ENCODE data around the gene CDHR1. TPM values are rescaled to one million over a fixed set of nuclear protein-coding genes. Genes with fewer than 3 reads are reported as not detected.

Gene CDHR1
- total and polyA plus RNA-seq, 2 experiments from 2014 or later: 3.2 to 6.6 TPM

DNA sequence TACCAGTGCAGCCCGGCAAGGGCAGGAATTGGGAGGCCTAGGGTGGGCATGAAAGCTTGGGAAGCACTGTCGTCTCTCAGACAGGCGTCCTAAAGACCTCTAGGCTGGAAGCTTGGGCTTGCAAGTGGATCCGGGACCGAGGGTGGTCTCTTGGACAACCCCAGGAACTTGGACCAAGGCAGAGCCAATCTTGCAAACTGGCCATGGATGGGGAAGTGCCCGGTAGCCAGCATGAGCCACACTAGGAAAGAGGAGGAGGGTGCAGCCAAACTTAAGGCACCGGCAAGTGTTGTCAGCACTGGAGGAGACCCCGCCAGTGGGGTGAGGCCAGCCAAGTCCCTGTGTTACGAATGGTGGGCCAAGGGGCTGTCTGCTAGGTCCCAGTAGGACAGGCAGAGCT is 22.5 kb downstream of the CDHR1 start:
- no peaks in the 10 kb centered on the region for H3K27me3 ChIP-seq (ENCODE audit: insufficient read depth)
- H3K4me2 ChIP-seq: no peak overlapping the region
- no peaks in the 10 kb centered on the region; the same call in 1 of the 3 replicates for H3K9me3 Mint-ChIP-seq
- ATAC-seq (no peak), DNase-seq (ENCODE audit: low spot score) (no peak)
- H3F3A ChIP-seq (replicated peaks; ENCODE audit: low read depth): no peaks in the 10 kb centered on the region
- H3K79me2 ChIP-seq (replicated peaks; ENCODE audit: insufficient read depth): no peaks in the 10 kb centered on the region
- H3K4me3 Mint-ChIP-seq: no peak overlapping the region
- no peaks in the 10 kb centered on the region for H3K36me3 ChIP-seq (ENCODE audit: insufficient read depth)
- H3K4me3 ChIP-seq: no peak overlapping the region
- H3K27ac Mint-ChIP-seq: no peak overlapping the region
- no peak overlapping the region for H2AFZ ChIP-seq
- H3K27me3 Mint-ChIP-seq (ENCODE audit: insufficient read depth, low read depth, poor library complexity): no peaks in the 10 kb centered on the region
- H3K9me2 ChIP-seq (ENCODE audit: insufficient read depth): no peaks in the 10 kb centered on the region
- peaks cover 7% of the 10 kb centered on the region; the same call in 2 of the 3 replicates for H3K4me1 Mint-ChIP-seq
- H4K20me1 ChIP-seq (replicated peaks; ENCODE audit: insufficient read depth): no peaks in the 10 kb centered on the region
- H3K36me3 Mint-ChIP-seq (ENCODE audit: low read depth): no peaks in the 10 kb centered on the region
- TF ChIP-seq ZNF331 (CRISPR knock-in tag; IDR thresholded peaks at IDR 0.05; ENCODE audit: low read depth) (no peak), STAT1 (IDR thresholded peaks at IDR 0.05; ENCODE audit: unreplicated experiment) (no peak), NANOG (IDR thresholded peaks at IDR 0.05; ENCODE audit: borderline replicate concordance) (no peak), CREB1 (CRISPR knock-in tag; IDR thresholded peaks at IDR 0.05; ENCODE audit: low read depth) (no peak), JUNB (IDR thresholded peaks at IDR 0.05; ENCODE audit: unreplicated experiment) (no peak), EZH2 (IDR thresholded peaks at IDR 0.05; ENCODE audit: low read depth, unreplicated experiment) (no peak), POLR2AphosphoS5 (IDR thresholded peaks at IDR 0.05; ENCODE audit: low read depth) (no peak), CTCF (conservative IDR thresholded peaks at IDR 0.05; ENCODE audit: low read depth in 2 of 2) (no peak), EZH2phosphoT487 (IDR thresholded peaks at IDR 0.05; ENCODE audit: unreplicated experiment) (no peak), ETS1 (IDR thresholded peaks at IDR 0.05) (no peak)
- TF ChIP-seq, protein P1, sequence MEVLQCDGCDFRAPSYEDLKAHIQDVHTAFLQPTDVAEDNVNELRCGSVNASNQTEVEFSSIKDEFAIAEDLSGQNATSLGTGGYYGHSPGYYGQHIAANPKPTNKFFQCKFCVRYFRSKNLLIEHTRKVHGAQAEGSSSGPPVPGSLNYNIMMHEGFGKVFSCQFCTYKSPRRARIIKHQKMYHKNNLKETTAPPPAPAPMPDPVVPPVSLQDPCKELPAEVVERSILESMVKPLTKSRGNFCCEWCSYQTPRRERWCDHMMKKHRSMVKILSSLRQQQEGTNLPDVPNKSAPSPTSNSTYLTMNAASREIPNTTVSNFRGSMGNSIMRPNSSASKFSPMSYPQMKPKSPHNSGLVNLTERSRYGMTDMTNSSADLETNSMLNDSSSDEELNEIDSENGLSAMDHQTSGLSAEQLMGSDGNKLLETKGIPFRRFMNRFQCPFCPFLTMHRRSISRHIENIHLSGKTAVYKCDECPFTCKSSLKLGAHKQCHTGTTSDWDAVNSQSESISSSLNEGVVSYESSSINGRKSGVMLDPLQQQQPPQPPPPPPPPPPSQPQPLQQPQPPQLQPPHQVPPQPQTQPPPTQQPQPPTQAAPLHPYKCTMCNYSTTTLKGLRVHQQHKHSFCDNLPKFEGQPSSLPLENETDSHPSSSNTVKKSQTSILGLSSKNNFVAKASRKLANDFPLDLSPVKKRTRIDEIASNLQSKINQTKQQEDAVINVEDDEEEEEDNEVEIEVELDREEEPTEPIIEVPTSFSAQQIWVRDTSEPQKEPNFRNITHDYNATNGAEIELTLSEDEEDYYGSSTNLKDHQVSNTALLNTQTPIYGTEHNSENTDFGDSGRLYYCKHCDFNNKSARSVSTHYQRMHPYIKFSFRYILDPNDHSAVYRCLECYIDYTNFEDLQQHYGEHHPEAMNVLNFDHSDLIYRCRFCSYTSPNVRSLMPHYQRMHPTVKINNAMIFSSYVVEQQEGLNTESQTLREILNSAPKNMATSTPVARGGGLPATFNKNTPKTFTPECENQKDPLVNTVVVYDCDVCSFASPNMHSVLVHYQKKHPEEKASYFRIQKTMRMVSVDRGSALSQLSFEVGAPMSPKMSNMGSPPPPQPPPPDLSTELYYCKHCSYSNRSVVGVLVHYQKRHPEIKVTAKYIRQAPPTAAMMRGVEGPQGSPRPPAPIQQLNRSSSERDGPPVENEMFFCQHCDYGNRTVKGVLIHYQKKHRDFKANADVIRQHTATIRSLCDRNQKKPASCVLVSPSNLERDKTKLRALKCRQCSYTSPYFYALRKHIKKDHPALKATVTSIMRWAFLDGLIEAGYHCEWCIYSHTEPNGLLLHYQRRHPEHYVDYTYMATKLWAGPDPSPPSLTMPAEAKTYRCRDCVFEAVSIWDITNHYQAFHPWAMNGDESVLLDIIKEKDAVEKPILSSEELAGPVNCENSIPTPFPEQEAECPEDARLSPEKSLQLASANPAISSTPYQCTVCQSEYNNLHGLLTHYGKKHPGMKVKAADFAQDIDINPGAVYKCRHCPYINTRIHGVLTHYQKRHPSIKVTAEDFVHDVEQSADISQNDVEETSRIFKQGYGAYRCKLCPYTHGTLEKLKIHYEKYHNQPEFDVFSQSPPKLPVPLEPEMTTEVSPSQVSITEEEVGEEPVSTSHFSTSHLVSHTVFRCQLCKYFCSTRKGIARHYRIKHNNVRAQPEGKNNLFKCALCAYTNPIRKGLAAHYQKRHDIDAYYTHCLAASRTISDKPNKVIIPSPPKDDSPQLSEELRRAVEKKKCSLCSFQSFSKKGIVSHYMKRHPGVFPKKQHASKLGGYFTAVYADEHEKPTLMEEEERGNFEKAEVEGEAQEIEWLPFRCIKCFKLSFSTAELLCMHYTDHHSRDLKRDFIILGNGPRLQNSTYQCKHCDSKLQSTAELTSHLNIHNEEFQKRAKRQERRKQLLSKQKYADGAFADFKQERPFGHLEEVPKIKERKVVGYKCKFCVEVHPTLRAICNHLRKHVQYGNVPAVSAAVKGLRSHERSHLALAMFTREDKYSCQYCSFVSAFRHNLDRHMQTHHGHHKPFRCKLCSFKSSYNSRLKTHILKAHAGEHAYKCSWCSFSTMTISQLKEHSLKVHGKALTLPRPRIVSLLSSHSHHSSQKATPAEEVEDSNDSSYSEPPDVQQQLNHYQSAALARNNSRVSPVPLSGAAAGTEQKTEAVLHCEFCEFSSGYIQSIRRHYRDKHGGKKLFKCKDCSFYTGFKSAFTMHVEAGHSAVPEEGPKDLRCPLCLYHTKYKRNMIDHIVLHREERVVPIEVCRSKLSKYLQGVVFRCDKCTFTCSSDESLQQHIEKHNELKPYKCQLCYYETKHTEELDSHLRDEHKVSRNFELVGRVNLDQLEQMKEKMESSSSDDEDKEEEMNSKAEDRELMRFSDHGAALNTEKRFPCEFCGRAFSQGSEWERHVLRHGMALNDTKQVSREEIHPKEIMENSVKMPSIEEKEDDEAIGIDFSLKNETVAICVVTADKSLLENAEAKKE (CRISPR knock-in tag; IDR thresholded peaks at IDR 0.05): no peak
- TF ChIP-seq, protein P2, sequence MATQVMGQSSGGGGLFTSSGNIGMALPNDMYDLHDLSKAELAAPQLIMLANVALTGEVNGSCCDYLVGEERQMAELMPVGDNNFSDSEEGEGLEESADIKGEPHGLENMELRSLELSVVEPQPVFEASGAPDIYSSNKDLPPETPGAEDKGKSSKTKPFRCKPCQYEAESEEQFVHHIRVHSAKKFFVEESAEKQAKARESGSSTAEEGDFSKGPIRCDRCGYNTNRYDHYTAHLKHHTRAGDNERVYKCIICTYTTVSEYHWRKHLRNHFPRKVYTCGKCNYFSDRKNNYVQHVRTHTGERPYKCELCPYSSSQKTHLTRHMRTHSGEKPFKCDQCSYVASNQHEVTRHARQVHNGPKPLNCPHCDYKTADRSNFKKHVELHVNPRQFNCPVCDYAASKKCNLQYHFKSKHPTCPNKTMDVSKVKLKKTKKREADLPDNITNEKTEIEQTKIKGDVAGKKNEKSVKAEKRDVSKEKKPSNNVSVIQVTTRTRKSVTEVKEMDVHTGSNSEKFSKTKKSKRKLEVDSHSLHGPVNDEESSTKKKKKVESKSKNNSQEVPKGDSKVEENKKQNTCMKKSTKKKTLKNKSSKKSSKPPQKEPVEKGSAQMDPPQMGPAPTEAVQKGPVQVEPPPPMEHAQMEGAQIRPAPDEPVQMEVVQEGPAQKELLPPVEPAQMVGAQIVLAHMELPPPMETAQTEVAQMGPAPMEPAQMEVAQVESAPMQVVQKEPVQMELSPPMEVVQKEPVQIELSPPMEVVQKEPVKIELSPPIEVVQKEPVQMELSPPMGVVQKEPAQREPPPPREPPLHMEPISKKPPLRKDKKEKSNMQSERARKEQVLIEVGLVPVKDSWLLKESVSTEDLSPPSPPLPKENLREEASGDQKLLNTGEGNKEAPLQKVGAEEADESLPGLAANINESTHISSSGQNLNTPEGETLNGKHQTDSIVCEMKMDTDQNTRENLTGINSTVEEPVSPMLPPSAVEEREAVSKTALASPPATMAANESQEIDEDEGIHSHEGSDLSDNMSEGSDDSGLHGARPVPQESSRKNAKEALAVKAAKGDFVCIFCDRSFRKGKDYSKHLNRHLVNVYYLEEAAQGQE (IDR thresholded peaks at IDR 0.05; ENCODE audit: unreplicated experiment): no peak
- H3K27ac ChIP-seq (ENCODE audit: low read depth): no peak overlapping the region
- no peaks in the 10 kb centered on the region for H3K4me1 ChIP-seq (ENCODE audit: insufficient read depth)

All from GM23338 (cell line).